Endodermal cell (in vitro differentiated cells): Measurements from ENCODE around the gene IRF9. TPM values are rescaled to one million over a fixed set of nuclear protein-coding genes. Genes with fewer than 3 reads are reported as not detected.

Source experiments
- DNase-seq: peaks from one replicate; pipeline ENCODE4 v3.0.0-alpha.2; 2017
- H3K27ac ChIP-seq: 2 replicates; pipeline ENCODE4 v1.5.1; 2013; ENCODE audit warnings: mild to moderate bottlenecking, low read depth, low read length, moderate library complexity
- H3K27me3 ChIP-seq: 2 replicates; pipeline ENCODE4 v1.6.1; 2013; ENCODE audit warnings: mild to moderate bottlenecking, low read length, moderate library complexity; ENCODE audit not compliant: insufficient read depth, control insufficient read depth, poor library complexity, severe bottlenecking
- H3K36me3 ChIP-seq: 2 replicates; pipeline ENCODE4 v1.7.0; 2013; ENCODE audit warnings: mild to moderate bottlenecking, low read length, moderate library complexity; ENCODE audit not compliant: control insufficient read depth, insufficient read depth
- H3K4me1 ChIP-seq: one replicate; pipeline ENCODE4 v1.7.0; 2013; ENCODE audit warnings: low read length; ENCODE audit not compliant: control insufficient read depth, insufficient read depth
- H3K4me3 ChIP-seq: 2 replicates; pipeline ENCODE4 v1.5.1; 2013; ENCODE audit warnings: mild to moderate bottlenecking, low read length, moderate library complexity
- H3K9ac ChIP-seq: 2 replicates; pipeline ENCODE4 v1.6.1; 2013; ENCODE audit warnings: mild to moderate bottlenecking, low read length, moderate library complexity; ENCODE audit not compliant: poor library complexity, severe bottlenecking; ENCODE audit errors: extremely low read depth
- H3K9me3 ChIP-seq: 2 replicates; pipeline ENCODE4 v1.6.1; 2013; ENCODE audit warnings: mild to moderate bottlenecking, low read length, moderate library complexity; ENCODE audit not compliant: control insufficient read depth
- H3K27ac Mint-ChIP-seq: 2 replicates; pipeline ENCODE4 v1.8.0; 2020; ENCODE audit warnings: mixed read lengths
- H3K27me3 Mint-ChIP-seq: 2 replicates; pipeline ENCODE4 v1.8.0; 2021; ENCODE audit warnings: mild to moderate bottlenecking, mixed read lengths; ENCODE audit not compliant: insufficient read depth
- H3K36me3 Mint-ChIP-seq: 2 replicates; pipeline ENCODE4 v1.8.0; 2020; ENCODE audit warnings: low read depth, mixed read lengths
- H3K4me1 Mint-ChIP-seq: 2 replicates; pipeline ENCODE4 v1.8.0; 2020; ENCODE audit warnings: mixed read lengths
- H3K4me3 Mint-ChIP-seq: 2 replicates; pipeline ENCODE4 v1.8.0; 2020; ENCODE audit warnings: mild to moderate bottlenecking, moderate library complexity, mixed read lengths
- H3K9me3 Mint-ChIP-seq: 2 replicates; pipeline ENCODE4 v1.8.0; 2020; ENCODE audit warnings: mild to moderate bottlenecking, mixed read lengths
- WGBS, 2 experiments: methylation state at CpG; one replicate each; pipeline versions ENCODE4 v1.1.5 to v1.1.7; 2013; ENCODE audit warnings: missing lambda C conversion rate in 2 of 2, mixed read lengths in 1 of 2; ENCODE audit not compliant: insufficient coverage in 1 of 2, insufficient read length in 1 of 2; 5-methylcytosine and 5-hydroxymethylcytosine counted together
- total RNA-seq, 2 donors: library from RNA; stranded (reverse); fragmentation: NEBNext Ultra II Directional in 1 of 2; extraction: Animal tissue kit (Norgen Biotek cat#: 25700) in 1 of 2; gene quantifications; 2 replicates in 1 of 2; 3 replicates in 1 of 2; pipeline ENCODE4 v1.2.1, GENCODE V29; 2021
- TF ChIP-seq, protein P1 (sequence below): fragments of 200-600 bp; sonication (generic); conservative IDR thresholded peaks from 2 replicates; pipeline ENCODE4 v1.5.0; 2021; ENCODE audit warnings: antibody characterized with exemption, mild to moderate bottlenecking

Gene IRF9
- total RNA-seq, 2 donors from 2014 or later = 13.6 to 26.9 TPM

DNA sequence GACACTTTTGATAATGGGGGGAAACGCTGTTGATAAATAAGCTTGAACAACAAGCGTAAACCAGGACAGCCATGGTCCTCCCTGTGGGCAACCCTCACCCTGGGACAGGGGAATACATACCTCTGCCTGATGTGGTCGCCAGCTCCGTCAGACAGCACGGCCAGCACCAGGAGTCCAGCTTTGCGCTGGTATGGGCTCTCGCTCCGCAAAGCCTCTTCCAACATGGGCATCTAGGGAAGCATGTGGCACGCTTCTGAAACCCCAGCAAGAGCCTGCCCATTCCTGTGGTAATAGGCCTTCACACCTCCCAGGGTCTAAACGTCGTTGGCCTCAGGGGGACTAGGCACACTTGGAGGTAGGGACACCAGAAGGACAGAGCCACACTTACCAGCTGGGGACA, 24.7 kb downstream of the IRF9 start:
- H3K4me1 Mint-ChIP-seq = peaks cover 6% of the 10 kb centered on the region
- Histone ChIP-seq H3K27ac (no peak overlapping the region), H3K4me1 (no peaks in the 10 kb centered on the region), H3K27me3 (no peaks in the 10 kb centered on the region), H3K9ac (no peak overlapping the region), H3K36me3 (peaks cover 65% of the 10 kb centered on the region), H3K9me3 (no peaks in the 10 kb centered on the region), H3K4me3 (no peak overlapping the region)
- no peaks in the 10 kb centered on the region for H3K27me3 Mint-ChIP-seq
- no peak for DNase-seq
- no peak overlapping the region for H3K27ac Mint-ChIP-seq
- no peaks in the 10 kb centered on the region for H3K9me3 Mint-ChIP-seq
- H3K36me3 Mint-ChIP-seq = peaks cover 43% of the 10 kb centered on the region
- H3K4me3 Mint-ChIP-seq = no peak overlapping the region
- TF ChIP-seq, protein P1, sequence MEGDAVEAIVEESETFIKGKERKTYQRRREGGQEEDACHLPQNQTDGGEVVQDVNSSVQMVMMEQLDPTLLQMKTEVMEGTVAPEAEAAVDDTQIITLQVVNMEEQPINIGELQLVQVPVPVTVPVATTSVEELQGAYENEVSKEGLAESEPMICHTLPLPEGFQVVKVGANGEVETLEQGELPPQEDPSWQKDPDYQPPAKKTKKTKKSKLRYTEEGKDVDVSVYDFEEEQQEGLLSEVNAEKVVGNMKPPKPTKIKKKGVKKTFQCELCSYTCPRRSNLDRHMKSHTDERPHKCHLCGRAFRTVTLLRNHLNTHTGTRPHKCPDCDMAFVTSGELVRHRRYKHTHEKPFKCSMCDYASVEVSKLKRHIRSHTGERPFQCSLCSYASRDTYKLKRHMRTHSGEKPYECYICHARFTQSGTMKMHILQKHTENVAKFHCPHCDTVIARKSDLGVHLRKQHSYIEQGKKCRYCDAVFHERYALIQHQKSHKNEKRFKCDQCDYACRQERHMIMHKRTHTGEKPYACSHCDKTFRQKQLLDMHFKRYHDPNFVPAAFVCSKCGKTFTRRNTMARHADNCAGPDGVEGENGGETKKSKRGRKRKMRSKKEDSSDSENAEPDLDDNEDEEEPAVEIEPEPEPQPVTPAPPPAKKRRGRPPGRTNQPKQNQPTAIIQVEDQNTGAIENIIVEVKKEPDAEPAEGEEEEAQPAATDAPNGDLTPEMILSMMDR = no peak
- 94 to 97% methylated on average over 10 to 11 of the region's 11 CpGs for WGBS, 2 experiments

DNA sequence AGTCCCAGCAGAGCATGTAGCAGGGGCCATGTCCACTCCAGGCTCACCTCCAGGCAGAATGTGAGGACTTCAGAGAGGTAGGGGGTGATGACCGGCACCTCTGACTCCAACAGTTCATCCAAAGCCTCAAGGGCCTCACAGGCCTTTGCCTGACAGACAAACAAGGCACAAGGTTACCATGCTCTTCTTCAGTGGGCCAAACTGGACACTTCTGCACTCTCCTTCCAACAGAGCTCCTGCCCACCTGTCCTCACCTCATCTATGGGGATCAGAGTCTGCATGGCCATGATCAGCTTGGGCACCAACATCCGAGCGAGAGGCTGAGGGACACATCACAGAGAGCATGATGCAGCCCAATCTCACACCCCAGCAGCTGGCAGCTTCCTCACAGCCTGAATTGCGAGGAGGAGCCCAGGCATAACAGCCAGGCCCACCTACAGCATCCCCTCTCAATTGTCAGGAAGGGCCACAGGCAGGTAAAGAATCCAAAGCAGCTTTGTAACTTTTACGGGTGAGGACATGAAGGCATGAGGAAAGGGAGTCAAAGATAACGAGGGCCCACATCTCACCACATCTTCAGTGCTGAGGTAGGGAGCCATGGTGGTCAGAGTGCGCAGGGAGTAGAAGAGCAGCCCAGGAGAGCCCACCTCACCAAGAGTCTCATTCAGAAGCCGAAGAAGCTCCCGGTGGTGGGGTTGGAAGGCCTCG, 25.9 kb downstream of the IRF9 start:
- H3K4me1 Mint-ChIP-seq = peaks cover 6% of the 10 kb centered on the region

DNA sequence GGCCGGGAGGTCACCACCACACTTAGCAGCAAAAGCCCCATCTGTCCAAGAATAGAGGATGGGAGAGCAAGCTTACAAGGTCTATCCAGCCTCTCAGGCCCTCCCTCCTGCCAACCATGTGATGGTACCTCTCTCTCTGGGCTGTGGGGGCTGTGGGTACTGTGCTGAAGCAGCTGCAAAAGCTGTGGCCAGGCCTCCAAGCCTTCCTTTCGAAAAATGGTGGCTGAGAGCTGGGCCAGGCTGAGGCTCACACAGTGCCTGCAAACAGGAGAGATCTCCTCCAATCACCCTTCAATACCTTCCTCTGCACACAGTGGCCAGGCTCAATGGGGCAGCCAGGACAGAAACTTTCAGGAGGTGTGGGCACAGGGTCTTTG, 26.5 kb downstream of the IRF9 start:
- H3K4me1 Mint-ChIP-seq = peaks cover 6% of the 10 kb centered on the region
- peak overlapping the region; percentile 89 for H3K4me3 ChIP-seq
- H3K9ac ChIP-seq = no peak overlapping the region
- no peaks in the 10 kb centered on the region for H3K27me3 ChIP-seq
- H3K9me3 ChIP-seq = no peaks in the 10 kb centered on the region
- TF ChIP-seq, protein P1 = no peak
- DNase-seq = no peak
- H3K27ac ChIP-seq = no peak overlapping the region
- no peaks in the 10 kb centered on the region for H3K27me3 Mint-ChIP-seq
- peak overlapping the region; percentile 89 for H3K4me3 Mint-ChIP-seq
- WGBS, 2 experiments = 88 to 89% methylated on average over 1 to 2 of the region's 2 CpGs
- peaks cover 53% of the 10 kb centered on the region for H3K36me3 Mint-ChIP-seq
- peaks cover 73% of the 10 kb centered on the region for H3K36me3 ChIP-seq
- H3K9me3 Mint-ChIP-seq = no peaks in the 10 kb centered on the region
- H3K4me1 ChIP-seq = no peaks in the 10 kb centered on the region
- no peak overlapping the region for H3K27ac Mint-ChIP-seq

More for the DNA sequence above, 25.9 kb downstream of the IRF9 start:
- Mint-ChIP-seq H3K4me3 (peak overlapping the region; percentile 89), H3K27ac (no peak overlapping the region), H3K27me3 (no peaks in the 10 kb centered on the region), H3K36me3 (peaks cover 49% of the 10 kb centered on the region), H3K9me3 (no peaks in the 10 kb centered on the region)
- TF ChIP-seq, protein P1 = no peak
- no peak overlapping the region for H3K27ac ChIP-seq
- H3K9ac ChIP-seq = no peak overlapping the region
- DNase-seq = no peak
- no peaks in the 10 kb centered on the region for H3K27me3 ChIP-seq
- H3K4me3 ChIP-seq = no peak overlapping the region
- no peaks in the 10 kb centered on the region for H3K9me3 ChIP-seq
- 92 to 100% methylated on average over 4 to 10 of the region's 10 CpGs for WGBS, 2 experiments
- H3K4me1 ChIP-seq = no peaks in the 10 kb centered on the region
- H3K36me3 ChIP-seq = peaks cover 68% of the 10 kb centered on the region
